ENCODE results near the gene CEP68.

DNA sequence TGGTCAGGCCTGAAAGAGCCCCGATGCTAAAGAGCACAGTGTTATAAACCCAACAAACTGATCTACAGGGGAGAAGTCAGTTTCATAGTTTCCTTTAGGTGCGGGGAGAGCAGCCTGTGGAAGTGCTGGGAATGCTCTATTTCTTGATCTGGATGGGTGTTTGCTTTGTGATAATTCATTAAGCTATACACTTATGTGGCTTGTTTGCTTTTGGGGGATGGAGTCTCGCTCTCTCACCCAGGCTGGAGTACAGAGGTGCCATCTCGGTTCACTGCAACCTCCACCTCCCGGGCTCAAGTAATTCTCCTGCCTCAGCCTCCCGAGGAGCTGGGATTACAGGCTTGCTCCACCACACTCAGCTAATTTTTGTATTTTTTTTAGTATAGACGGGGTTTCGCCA lies 30.1 kb upstream of the CEP68 start:
- TF ChIP-seq, protein P1, sequence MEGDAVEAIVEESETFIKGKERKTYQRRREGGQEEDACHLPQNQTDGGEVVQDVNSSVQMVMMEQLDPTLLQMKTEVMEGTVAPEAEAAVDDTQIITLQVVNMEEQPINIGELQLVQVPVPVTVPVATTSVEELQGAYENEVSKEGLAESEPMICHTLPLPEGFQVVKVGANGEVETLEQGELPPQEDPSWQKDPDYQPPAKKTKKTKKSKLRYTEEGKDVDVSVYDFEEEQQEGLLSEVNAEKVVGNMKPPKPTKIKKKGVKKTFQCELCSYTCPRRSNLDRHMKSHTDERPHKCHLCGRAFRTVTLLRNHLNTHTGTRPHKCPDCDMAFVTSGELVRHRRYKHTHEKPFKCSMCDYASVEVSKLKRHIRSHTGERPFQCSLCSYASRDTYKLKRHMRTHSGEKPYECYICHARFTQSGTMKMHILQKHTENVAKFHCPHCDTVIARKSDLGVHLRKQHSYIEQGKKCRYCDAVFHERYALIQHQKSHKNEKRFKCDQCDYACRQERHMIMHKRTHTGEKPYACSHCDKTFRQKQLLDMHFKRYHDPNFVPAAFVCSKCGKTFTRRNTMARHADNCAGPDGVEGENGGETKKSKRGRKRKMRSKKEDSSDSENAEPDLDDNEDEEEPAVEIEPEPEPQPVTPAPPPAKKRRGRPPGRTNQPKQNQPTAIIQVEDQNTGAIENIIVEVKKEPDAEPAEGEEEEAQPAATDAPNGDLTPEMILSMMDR (IDR thresholded peaks at IDR 0.05), result no peak
- TF ChIP-seq POLR2A (IDR thresholded peaks at IDR 0.05), result no peak
